Neural cell (in vitro differentiated cells): ENCODE data around the gene SPNS1.

ENCODE experiments used
- EP300 ChIP-seq: fragments of 450-650 bp; conservative IDR thresholded peaks from 2 replicates; pipeline ENCODE4 v1.6.1; 2014; ENCODE audit warnings: antibody characterized with exemption, mild to moderate bottlenecking, moderate library complexity; ENCODE audit not compliant: poor library complexity, severe bottlenecking
- EZH2 ChIP-seq: fragments of 200-600, 300-800 bp; shearing (Covaris generic), sonication (generic); IDR thresholded peaks from 2 replicates; pipeline ENCODE4 v1.6.1; 2014; ENCODE audit warnings: antibody characterized with exemption, low read length, borderline replicate concordance, mild to moderate bottlenecking; ENCODE audit not compliant: insufficient read depth, poor library complexity, severe bottlenecking
- TAF1 ChIP-seq: IDR thresholded peaks from 2 replicates; pipeline ENCODE4 v1.6.1; 2012; ENCODE audit warnings: low read depth
- TF ChIP-seq, protein P1 (sequence below): fragments of 450-650 bp; IDR thresholded peaks from 2 replicates; pipeline ENCODE4 v1.5.1; 2014; ENCODE audit warnings: antibody characterized with exemption, mild to moderate bottlenecking, moderate library complexity; ENCODE audit not compliant: poor library complexity, severe bottlenecking
- TF ChIP-seq, protein P2 (sequence below): IDR thresholded peaks from 2 replicates; pipeline ENCODE4 v1.6.1; 2012; ENCODE audit warnings: borderline replicate concordance

DNA sequence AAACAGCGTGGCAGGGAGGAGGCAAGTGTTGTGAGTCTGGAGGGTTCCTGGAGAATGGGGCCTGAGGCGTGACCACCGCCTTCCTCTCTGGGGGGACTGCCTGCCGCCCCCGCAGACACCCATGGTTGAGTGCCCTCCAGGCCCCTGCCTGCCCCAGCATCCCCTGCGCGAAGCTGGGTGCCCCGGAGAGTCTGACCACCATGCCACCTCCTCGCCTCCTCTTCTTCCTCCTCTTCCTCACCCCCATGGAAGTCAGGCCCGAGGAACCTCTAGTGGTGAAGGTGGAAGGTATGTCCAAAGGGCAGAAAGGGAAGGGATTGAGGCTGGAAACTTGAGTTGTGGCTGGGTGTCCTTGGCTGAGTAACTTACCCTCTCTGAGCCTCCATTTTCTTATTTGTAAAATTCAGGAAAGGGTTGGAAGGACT lies 42.8 kb upstream of the SPNS1 start, which contains the start of gene CD19:
- TF ChIP-seq EP300 (no peak), TAF1 (no peak), EZH2 (no peak)
- TF ChIP-seq, protein P1, sequence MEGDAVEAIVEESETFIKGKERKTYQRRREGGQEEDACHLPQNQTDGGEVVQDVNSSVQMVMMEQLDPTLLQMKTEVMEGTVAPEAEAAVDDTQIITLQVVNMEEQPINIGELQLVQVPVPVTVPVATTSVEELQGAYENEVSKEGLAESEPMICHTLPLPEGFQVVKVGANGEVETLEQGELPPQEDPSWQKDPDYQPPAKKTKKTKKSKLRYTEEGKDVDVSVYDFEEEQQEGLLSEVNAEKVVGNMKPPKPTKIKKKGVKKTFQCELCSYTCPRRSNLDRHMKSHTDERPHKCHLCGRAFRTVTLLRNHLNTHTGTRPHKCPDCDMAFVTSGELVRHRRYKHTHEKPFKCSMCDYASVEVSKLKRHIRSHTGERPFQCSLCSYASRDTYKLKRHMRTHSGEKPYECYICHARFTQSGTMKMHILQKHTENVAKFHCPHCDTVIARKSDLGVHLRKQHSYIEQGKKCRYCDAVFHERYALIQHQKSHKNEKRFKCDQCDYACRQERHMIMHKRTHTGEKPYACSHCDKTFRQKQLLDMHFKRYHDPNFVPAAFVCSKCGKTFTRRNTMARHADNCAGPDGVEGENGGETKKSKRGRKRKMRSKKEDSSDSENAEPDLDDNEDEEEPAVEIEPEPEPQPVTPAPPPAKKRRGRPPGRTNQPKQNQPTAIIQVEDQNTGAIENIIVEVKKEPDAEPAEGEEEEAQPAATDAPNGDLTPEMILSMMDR = no peak
- TF ChIP-seq, protein P2, sequence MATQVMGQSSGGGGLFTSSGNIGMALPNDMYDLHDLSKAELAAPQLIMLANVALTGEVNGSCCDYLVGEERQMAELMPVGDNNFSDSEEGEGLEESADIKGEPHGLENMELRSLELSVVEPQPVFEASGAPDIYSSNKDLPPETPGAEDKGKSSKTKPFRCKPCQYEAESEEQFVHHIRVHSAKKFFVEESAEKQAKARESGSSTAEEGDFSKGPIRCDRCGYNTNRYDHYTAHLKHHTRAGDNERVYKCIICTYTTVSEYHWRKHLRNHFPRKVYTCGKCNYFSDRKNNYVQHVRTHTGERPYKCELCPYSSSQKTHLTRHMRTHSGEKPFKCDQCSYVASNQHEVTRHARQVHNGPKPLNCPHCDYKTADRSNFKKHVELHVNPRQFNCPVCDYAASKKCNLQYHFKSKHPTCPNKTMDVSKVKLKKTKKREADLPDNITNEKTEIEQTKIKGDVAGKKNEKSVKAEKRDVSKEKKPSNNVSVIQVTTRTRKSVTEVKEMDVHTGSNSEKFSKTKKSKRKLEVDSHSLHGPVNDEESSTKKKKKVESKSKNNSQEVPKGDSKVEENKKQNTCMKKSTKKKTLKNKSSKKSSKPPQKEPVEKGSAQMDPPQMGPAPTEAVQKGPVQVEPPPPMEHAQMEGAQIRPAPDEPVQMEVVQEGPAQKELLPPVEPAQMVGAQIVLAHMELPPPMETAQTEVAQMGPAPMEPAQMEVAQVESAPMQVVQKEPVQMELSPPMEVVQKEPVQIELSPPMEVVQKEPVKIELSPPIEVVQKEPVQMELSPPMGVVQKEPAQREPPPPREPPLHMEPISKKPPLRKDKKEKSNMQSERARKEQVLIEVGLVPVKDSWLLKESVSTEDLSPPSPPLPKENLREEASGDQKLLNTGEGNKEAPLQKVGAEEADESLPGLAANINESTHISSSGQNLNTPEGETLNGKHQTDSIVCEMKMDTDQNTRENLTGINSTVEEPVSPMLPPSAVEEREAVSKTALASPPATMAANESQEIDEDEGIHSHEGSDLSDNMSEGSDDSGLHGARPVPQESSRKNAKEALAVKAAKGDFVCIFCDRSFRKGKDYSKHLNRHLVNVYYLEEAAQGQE = no peak
